ENCODE measurements around the gene TMEM138.

TMEM138 gene

DNA sequence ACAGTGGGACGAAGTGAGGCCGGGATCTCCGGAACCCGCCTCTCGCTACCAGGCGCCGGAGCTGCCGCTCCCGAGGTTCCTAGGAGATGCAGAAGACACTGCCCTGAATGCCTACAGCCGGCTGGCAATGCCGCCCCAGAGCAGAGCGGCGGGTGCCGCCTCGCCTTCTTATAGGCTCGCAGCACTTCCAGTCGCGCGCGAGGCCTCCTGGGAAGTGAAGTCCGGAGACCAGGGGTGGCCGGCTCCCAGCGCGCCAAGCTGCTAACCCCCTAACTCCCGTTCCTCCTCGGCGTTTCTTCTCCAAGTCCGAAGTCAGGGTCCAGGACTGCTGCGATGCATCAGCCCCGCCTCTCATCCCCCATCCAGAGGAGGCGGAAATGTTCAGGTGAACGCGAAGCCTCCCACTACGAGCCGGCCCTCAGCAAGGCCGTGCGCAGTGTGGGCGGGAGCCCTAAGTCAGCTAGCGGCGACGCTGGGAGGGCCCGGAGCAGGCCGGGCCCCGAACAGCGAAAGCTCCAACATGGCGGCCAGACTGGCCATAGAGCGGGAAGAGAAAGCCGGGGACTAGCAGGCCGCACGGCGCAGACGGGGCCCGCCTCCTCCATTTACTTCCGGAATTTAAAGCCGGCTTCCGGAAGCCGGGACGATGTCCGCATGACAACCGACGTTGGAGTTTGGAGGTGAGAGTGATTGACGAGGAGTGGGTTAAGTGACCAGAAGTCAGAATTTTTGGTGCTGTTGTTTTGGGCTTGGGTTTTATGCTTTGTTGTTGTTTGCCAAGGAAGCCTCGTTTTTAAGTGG, at the start of gene TMEM138, which contains the start of gene CYB561A3:
Gene TMEM138, plus strand, starts transcription at position 634 of the 801 bp plus-strand sequence. CDS start 2,017 bp downstream, outside the sequence.
Gene CYB561A3, minus strand, starts transcription at position 142 of the 801 bp plus-strand sequence. CDS start 5,169 bp downstream, outside the sequence.
- DNase-seq: peak; percentile 95

DNA sequence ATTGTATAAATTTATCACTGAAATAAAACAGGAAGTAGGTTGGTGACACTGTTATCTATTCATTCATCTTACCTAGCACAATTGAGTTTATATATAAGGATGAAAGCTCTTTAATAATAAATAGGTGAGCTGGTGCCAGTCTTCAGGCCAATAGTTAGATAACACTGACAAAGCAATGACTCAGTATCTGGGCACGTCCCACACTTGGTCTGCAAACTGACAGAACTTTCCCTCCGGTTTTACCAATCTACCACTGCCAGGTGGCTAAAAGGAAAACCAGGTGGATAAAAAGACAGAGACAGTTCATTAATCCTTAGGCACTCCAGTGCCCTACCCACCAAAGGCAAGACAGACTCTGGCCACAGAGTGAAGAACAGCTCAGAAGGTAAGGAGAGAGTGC, 46.9 kb upstream of the TMEM138 start:
- peak; percentile 25 for DNase-seq

DNA sequence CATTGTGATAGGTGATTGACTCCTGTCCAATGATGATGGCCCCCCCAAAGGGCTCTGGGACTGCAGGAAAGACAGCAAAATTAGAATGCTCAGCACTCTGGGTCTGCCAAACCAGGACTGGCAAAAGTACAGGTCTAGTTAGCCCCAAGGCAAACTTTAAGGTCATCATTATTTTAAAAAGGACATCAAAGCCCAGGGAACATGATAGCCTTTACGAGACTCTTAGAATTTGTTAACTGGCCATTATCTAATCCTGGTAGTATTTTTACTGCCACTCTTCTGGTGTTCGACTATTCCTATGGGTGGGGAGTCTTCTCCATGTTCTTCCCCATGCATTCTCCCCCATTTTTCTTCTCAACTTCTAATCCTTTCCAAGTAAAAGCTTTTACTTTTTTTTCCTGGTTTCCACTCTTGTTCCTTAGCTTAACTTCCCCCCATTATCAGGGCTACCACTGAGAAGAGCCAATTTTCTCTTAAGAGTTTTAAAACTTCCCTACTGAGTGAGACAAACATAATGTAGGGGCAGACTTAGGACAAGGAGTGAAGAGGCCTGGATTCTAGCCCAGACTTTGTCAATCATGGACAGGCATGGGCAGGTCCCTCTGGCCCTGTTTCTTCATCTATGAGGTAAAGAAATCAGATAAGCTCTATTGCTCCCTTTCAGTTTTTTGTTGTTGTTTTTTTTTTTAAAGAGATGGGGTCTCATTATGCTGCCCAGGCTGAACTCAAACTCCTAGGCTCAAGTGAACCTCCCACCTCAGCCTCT, 36.3 kb upstream of the TMEM138 start:
- DNase-seq: peak; percentile 33

DNA sequence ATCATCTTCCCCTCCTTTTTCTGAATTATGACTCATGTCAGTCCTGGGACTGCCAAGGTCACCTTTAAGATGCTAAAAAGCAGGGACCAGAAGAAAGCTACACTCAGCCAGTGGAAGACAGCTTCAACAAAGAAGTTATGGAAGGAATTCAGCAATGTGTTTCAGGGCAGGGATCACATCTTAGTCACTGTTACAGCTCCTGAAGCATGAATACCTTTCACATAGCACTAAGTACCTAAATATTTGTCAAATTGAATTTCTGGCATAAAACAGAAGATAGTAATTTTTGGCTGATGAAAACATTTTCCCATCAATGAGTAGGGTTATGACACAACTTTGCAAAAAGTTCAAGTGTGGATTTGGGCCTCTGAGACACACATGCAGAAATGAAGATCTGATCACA, 34.5 kb upstream of the TMEM138 start:
- no peak for DNase-seq

DNA sequence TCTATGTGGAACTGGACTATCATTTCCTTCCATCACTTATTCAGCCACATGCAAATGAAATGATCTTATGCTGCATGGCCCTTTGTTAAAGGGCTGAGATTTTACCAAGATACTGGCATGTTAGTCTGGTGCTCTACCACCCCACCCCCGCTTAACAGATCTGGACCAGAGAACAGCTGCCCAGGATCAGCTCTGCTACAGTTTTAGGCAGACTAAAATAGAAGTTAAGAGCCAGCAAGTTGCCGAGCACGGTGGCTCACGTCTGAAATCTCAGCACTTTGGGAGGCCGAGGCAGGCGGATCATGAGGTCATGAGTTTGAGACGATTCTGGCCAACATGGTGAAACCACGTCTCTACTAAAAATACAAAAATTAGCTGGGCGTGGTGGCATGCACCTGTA, 33.8 kb upstream of the TMEM138 start:
- DNase-seq: no peak

DNA sequence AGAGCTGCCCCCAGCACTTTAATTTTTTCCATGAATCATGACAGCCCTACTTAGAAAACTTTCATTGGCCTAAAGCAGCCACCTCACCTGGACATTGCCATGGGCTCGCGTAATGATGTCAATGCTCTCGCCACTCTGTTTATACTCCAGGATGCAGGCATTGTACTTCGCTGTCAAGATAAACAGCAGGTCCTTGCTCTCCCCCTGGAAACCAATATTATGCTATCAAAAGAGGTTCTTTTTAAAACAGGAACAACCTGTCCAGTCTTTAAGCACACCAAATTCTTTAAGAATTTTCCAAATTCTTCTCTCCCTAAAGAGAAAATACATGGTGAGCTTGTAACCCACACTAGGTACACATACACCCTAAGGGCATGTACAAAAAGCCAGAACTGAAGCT, 32.3 kb upstream of the TMEM138 start:
- DNase-seq: no peak

DNA sequence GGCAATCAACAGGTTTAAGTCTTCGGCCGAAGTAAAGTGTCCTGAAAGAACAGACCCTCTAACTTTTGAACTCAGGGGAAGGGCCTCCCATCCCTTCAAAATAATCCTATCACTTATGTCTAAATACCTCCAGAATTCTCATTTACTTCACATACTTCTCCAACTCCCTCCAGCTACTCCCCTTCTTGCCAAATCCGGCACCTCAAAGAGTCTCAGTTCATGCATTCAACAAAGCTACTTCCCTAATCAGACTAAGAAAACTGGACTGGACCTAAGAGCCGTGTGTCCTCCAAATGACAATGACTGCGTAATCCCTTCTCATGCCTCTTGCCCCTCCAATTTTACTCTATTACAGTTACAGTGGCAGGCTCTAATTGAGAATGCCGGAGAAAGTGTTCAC, 30.5 kb upstream of the TMEM138 start:
- DNase-seq: no peak

DNA sequence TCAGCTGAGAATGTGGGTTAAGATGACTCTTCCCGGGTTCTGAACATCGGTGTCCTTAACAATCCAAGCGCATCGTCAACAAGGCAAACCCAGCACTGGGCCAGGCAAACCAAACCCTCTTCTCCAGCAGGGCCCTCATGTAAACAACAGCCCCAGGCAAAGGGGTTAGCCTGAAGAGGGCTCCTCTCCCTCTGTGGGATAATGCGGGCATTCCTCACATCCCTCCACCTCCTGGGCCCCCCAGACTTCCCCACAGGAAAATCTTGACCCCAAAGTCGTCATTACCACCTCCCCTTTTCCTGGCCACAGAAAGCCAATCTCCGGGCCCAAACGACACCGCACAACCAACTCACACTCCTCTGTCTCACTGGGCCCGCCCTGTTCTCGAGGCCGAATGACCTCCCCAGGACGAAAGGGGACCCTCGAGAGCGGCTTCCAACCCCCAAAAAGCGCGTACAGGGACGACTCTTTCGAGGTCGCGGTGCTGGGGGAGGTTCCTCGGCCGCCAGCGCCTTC, 29.8 kb upstream of the TMEM138 start:
- no peak for DNase-seq

DNA sequence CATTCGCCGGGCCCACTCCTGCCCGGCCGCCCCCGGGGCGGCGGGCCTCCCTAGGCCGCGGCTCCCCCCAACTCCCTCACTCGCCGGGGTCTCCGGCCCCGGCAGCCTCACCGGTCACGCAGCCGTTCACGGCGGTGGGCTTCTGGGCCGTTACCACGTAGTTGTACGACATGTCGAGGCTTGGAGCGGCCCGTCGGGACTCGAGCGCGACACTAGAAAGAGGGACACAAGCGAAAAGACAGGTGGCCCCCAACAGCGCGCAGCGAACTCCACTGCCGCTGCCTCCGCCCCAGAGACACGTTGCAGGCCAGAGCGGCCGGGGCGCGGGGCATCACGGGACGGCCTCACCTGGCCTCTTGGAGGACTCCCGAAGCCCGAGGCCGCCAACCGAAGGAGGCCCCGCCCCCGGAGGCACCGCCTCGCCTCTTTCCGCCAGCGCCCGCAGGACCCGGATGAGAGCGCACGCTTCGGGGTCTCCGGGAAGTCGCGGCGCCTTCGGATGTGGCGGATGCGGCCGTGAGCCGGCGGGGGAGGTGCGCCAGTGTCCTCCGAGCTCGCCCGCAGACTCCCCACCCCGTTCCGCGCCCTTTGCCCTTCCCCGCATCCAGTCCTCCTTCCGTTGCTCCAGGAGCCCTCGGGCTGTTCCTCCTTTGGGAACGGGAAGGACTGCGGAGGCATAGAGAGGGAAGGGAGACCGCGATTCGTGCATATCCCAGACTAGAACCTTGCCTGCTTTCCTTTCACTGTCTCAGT, 29.2 kb upstream of the TMEM138 start, which contains the start of the genes DDB1 and TKFC:
Gene DDB1, minus strand, starts transcription at position 309 of the 753 bp plus-strand sequence. Its CDS starts 137 bp downstream, at position 172.
Gene TKFC, plus strand, starts transcription at position 432 of the 753 bp plus-strand sequence. CDS start 1,501 bp downstream, outside the sequence.
- DNase-seq: peak; percentile 93

DNA sequence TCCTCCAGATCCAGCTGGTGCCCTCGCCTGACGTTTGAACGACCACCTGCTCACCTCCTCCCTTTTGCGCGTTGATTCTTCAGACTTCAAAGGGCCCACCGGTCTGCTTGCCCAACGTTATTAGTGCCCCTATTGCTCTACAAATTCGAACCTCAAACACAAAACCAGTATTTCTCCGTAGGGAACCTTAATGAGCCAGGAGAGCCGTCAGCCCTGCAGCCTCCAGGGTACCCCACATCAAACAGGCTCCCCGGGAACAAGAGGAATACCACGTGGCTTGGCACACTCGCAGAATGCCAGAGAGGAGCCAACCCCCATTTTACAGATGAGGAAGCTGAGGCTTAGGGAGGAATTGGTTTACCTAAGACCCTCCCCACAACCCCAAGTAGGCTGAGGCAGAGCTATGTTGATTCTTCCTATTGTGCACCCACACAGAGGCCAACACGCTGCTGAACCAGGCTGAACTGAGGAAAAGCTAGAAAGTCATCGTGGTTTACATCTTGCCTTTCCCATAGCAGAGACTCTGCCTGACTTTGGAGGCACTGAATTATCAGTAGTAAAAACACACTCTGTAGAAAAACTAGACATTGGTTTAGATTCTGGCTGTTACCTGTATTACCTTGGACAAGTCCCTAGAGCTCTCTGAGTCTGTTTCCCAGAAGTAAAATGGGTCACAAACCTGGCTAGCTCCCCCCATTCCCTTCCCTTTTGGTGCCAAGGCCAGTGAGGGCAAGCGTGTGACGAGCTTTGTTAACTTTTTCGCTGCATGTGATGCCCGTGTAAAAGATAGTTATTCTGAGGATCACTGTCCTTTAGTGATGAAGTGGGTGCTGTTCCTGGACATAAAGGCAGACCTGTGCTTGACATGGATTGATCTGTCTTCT, 28.4 kb upstream of the TMEM138 start:
- DNase-seq: peak; percentile 63

DNA sequence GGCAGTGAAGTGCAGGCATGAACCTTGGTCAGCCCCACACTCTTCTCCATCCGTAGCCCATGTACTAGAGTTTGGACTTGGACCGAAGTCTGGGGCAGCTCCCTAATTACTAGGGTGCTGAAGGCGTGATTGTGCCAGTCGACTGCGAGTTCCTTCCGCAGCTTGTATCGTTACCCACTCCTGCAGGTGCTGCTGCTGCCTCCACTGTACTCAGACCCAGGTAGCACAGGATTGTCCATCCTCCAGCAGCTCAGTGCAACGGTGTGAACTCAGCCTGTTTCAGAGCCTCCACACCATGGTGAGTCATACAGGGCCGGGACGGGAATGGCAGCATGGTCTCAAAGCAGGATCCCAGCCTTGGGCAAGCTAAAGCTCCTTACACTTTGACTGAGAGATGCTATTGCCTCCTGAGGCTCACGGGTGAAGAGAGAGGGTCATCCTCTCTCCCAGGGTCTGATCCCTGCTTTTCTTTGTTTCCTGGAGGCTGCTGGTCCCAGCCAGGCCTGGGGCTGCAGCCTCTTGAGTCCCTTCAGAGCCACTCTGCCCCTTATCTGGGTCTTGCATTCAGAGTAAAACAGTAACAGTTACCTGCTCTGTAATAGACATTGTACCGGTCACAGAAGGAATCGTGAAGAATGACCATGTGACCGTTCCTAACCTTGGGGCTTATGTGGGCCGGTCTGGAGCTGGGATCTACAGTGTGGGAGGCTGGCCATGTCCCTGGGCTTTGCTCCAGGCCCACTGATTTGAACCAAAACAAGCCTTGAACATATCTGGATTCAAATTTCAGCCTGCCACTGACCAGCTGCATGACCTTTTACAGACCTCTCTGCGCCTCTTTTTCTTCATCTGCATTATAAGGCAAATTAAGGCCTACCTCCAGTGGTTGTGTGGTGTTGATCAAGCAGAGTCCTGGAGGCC, 27.5 kb upstream of the TMEM138 start:
- peak; percentile 49 for DNase-seq

DNA sequence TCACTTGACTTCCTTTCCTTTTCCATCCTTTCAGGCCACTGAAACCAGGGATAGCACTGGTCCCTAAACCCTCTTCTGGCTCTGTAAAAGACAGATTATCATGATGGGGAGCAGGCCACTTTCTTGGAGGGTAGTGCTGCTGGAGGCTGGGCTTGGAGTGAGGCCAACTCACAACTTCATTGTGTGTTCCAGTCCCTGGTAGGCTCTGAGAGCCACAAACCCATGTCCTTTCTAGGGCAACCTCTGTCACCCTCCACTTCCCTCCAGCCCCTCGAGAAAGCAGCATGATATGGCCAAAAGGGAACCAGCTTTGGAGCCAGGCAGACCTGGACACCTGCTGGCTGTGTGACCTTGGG, 26.8 kb upstream of the TMEM138 start:
- DNase-seq: peak; percentile 85

DNA sequence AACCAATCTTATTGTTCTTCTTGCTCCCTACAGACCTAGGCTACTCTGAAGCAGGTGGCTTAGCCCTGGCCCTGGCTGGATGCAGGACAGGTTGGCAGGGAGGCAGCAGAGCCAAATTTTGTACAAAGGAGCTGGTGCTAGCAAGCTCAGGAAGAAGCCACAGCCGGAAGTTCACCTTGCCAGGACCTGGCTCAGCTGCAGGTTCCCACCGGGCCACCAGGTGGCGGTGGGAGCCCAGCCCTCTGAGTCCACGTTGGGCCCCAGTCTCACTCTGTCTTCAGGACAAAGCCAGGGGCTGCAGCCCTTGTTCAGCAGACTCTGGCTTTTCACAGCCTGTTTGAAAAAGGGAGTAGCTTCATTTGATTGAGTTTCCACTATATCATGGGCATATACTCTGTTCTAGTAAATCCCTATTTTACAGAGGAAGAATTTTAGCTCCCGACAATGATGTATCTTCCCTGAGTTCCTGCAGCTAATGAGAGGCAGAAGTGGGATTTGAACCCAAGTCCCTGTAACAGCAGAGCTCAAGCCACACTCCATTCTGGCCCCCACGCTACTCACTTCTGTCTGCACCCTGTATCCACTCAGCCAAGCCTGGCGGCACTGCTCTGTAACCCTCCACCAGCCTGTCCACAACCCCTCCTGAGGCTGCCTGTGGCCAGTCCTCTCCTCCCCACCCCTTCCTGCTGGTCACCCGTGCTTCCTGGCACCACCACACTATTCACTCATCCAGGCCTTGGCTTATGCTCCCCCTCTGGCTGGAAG, 25.8 kb upstream of the TMEM138 start:
- DNase-seq: peak; percentile 88

DNA sequence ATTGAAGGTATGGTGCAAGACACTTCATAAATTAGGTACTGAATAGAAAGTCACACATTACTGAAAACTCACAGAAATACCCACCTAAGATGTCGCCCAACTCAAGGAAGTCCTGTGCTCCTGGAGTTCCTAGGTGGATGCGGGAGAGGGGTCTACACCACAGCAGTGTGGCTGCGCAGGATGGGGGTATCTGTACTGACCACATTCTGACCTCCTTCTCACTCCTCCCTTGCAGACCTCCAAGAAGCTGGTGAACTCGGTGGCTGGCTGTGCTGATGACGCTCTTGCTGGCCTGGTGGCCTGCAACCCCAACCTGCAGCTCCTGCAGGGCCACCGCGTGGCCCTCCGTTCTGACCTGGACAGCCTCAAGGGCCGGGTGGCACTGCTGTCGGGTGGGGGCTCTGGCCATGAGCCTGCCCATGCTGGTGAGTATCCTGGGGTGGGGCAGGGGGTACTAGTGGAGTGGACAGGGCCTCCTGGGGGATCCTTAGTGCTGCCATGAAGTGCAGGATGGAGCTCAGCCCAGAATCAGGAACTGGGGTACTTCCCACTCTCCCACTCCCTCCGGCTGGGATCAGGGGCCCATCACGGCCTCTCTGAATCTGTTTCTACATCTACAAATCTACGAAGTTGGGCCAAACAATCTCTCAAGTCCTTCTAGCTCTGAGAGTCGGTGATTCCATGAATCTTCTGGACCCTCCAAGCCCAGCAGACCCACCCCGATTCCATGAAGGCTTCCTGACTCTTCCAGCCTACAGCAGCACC, 24.3 kb upstream of the TMEM138 start:
- no peak for DNase-seq

DNA sequence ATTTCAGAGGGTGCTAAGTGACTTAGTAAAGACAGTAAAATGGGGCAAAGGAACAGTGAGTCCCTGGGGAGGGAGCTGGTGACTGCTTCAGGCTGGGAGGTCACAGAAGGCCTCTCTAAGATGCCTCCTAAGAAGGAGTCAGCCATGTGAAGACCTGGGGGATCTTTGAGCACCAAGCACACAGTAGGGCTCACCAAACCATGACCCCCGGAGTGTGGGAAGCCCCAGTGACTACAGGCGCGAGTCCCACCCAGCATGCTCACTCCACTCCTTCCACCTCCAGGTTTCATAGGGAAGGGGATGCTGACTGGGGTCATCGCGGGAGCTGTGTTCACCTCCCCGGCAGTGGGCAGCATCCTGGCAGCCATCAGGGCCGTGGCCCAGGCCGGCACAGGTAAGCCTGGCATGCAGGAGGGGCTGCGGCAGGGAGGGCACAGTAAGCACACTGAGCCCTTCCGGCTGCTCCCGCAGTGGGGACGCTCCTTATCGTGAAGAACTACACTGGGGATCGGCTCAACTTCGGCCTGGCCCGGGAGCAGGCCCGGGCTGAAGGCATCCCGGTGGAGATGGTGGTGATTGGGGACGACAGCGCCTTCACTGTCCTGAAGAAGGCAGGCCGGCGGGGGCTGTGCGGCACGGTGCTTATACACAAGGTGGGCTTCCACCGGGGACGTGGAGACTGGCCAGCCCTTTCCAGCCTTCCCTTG, 23.2 kb upstream of the TMEM138 start:
- no peak for DNase-seq

DNA sequence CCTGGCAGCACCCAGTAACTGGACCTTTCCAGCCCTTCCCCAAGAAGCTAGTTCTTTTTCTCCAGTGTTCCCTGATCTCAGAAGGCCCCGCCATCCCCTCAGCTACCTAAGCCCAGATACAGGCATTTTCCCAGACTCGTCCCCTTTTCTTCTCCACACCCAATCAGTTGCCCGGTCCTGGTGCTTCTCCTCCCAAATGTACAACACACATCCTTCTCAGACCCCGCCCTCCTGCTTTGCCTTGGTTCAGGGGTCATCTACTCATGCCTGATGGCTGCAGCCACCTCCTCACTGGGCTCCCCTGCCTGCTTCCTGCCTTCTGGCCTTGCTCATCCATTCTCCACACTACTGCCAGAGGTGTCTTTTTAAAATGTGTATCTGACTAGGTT, 22.7 kb upstream of the TMEM138 start:
- no peak for DNase-seq

DNA sequence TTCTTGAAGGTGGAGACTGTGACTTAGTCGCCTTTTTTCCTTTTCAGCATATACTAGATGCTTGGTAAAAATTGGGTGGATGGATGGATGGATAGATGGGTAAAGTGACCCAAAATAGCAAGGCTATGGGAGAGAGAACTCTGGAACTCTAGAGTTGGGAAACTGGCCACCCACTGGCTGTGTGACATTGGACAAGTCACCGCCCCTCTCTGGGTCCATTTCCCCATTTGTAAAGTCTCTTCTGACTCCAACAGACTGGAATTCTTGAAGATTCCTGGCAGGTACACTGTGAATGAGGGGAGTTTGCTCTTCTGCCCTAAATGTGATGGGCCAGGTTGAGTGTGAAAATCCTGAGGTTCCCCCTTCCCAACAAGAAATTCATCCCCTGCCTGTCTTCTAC, 21.2 kb upstream of the TMEM138 start:
- DNase-seq: no peak

DNA sequence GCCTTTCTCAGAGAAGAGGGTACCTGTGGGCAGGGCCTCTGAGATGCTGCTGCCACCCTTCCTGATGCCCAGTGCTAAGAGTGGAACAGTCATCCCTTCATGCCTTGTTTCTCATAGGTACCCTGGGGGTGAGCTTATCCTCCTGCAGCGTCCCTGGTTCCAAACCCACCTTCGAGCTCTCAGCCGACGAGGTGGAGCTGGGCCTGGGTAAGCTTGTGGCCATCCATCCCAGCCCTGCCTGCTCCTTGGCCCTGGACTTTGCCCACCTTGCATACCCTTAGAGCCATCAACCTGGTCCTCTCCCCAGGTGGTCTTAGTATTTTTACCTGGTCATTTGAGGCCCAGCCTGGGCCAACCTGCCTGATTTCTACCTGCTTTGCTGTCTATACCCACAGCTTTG, 20.5 kb upstream of the TMEM138 start:
- DNase-seq: no peak
